AG08396 (cell line): Measurements from ENCODE around the gene IL32.

Experiments
- DNase-seq: peaks from one replicate; pipeline ENCODE4 v3.0.0; 2012; ENCODE audit warnings: low spot score, mixed read lengths

The IL32 gene

GRCh38 chr16:3027983-3028715, 37.3 kb upstream of the IL32 start:
- DNase-seq = peak; percentile 78

DNA sequence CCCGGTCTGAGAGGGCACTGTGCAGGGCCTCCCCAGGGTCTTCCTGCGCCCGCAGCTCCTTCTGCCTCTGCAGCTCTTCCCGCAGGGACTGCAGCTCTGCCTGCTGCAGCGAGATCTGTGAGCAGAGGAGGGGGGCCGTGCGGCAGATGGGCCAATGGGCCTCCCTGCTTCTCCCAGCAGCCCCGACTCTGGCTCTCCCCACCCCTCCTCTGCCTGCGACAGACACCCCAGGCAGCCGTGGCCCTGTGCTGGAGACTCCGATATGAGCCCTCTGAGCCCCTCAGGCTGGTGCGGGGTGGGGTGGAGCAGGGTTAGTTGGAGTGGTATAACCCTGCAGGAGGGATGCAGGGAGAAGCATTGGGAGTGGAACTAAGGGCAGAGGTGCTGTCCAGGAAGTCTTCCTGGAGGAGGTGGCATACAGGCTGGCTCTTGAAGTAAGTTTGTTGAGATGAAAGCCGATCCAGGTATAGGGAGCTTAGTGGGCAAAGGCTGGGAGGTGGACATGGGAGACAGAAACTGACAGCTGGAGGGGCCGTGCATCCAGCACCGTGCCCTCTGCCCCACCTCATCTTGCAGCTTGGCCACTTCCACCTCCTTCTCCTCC, 36.6 kb upstream of the IL32 start:
- no peak for DNase-seq

DNA sequence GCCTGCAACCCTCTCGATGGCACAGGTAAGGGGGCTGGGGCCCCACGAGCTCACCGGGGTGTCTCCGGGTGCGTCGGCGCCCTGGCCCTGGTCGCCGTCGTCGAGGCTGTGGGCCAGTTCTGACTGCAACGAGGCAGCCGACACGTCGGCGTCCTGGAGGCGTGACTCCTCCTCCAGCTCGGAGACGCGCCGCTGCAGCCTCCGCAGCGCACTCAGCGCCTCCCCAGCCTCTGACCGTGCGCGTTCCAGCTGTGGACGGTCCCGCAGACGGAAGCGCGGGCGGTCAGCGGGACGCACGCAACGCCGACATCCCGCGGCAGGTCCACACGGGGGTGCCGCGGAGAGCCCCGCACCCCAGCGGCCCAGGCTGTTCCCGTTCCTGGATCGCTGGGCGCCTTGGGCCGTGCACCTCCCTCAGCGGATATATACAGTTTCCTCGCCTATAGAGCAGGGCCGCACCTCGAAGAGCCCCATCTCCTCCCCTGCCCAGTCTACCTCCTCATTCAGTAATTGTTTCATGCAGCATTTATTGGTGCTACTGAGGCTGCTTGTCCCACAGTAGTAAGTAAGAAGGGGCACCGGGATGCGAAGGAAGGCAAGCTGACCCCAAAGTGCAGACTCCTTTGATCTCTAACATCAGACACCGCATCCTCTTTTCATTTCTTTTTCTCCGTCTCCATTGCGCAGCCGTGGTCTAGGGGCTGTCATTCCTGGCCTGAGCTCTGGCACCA, 35.8 kb upstream of the IL32 start:
- peak; percentile 73 for DNase-seq

DNA sequence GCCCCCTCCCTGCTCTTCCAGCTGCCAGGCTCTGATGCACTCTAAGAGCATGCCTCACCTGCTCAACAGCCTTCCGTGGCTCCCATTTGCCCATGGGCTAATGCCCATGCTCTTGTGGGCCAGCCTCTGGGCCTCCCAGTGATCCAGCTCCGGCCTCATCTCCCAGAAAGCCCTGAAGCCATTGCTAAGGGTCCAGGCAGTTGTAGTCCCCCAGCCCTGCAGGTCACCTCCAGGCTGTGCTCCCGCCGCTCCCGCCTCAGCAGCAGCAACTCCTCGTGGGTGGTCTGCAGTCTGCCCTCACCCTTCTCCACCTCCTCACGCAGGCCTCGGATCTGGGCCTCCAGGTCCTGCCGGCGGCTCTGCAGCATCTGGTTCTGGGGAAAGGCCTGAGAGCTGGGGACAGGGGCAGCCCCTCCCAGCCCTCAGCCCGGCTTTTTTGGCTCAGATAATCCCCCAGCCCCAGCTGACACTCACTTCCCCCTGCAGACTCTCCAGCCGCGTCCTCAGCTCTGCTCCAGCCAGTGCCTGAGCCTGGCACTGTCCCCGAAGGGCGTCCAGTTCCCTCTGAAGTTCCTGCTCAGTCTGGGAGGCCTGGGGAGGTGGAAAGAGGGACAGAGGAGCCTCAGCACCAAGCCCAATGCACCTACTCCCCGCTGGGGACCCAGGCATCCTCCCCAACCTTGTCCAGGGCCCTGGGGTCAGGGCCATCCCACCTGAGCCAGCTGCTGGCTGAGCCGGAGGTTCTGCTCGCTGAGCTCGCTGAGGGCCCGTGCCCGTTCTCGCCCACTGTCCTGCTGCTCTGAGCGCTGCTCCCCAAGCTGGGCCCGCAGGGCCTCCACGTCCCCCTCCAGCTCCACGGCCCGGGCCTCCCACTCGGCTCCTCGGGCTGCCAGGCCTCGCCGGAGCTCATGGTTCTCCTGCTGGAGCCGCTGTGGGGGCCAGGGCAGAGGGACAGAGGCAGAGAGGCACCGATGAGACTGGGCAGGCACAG, 34.9 kb upstream of the IL32 start:
- DNase-seq = no peak

DNA sequence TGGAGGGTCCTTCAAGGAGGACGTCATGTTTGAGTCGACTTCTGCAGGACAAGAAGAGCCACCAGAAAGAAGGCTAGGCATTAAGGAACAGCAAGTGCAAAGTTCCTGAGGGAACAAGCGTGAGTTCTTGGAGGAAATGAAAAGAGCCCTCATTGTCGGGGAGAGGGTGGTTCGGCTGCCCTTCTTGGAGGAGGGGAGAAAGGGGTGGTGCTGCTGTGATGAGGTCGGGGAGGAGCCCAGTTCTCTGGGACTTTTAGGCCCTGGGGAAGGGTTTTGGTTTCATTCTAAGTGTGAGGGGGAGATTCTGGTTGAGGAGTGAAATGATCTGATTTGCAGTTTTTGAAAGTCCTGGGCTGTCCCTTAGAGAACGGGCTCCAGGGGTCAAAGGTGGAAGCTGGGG, 32.8 kb upstream of the IL32 start:
- DNase-seq = no peak

DNA sequence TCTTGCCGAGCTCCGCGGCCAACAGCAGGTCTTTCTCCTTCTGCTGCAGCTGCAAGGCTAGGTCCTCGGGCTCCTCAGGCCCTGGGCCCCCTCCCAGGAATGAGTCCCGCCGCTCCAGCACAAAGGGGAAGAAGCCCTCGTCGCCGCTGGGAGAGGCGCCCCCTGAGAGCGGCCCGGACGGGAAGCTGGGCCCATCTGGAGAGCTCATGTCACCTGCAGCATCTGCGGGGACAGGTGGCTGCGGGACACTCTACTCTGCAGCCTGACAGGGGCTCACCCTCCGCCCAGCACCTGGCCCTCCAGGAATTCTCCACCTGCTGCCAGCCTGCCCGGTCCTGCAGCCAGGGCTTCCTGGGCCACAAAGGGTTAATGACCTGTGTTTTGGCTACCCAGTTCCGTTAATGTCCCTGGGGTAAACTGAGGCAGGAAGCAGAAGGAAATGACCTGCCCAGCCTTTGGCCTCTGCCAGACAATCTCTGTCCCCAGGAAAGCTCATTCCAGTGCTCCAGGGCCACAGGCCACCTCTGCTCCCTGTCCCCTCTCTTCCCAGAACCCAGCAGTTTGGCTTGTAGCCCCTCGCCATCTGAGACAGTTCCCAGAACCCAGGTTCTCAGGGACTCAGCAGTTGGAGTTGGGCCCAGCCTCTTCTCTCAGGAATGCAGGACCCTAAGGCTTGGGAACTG, 30.0 kb upstream of the IL32 start:
- DNase-seq = no peak

DNA sequence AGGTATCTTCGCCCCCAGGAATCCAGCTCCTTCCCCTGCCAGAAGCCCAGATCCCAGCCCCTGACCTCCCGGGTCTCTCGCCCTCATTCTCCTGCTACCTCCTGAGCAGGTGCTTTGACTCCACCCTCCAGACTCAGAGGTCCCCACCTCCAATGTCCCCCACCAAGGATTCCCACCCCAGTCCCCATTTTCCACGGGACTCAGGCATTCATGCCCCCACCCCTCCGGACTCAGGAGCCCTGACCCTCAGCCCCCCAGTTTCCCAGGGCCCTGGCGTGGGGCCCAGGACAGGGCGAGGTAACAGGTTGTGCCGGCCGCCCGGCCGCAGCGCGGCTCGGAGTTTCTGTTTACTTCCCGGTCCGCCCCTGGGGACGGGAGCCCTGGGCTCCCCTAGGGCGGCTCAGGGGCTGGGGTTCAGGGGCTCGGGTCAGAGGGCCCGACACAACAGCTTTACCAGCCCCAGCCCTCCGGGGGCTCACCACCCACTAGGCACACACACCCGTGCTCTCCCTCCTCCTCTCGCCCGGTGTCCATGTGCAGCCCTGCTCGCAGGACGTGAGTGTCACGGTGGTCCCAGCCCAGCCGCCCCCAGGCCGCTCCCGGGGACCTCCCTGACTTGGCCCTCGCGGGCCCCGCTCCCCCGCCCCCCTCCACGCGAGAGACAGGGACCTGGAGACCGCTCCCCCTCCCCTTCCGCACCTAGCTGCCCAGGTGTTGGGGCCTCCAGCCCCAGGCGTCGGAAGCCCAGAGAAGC, 29.3 kb upstream of the IL32 start:
- DNase-seq = no peak

DNA sequence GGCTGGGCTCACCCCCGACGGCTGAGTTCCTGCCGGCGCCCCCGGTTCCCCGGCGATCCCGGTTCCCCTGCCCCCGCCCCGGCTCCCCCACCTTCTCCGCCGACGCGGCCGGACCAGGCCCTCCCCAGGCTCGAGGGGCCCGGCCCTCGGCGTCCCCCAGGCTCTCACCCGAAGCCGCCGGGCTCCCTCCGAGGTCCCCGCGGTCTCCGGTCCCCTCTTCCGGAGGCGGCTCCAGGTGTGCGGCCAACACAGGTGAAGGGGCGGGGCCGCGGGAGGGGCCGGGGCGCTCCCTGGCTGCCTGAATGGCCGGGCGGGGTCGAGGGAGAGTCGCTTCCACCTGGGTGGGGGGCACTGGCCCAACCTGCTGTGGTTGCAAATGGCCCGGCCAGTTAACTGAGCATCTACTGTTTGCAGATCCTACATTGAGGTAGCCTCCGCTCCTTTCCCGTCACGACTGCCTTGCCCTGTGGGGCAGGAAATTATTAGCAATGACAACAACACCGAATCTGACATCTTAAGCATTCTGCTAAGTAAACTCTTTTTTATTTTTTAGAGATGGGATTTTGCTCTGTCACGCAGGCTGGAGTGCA, 28.6 kb upstream of the IL32 start, which contains the start of gene BICDL2:
BICDL2 (minus strand) TSS at position 219 of the 590 bp plus-strand sequence. CDS start 1,448 bp downstream, outside the sequence.
- DNase-seq = no peak

GRCh38 chr16:3038256-3038655, 27.2 kb upstream of the IL32 start:
- DNase-seq = no peak

- DNase-seq = no peak
These were observed 26.5 kb upstream of the IL32 start for GRCh38 chr16:3038896-3039295.

DNA sequence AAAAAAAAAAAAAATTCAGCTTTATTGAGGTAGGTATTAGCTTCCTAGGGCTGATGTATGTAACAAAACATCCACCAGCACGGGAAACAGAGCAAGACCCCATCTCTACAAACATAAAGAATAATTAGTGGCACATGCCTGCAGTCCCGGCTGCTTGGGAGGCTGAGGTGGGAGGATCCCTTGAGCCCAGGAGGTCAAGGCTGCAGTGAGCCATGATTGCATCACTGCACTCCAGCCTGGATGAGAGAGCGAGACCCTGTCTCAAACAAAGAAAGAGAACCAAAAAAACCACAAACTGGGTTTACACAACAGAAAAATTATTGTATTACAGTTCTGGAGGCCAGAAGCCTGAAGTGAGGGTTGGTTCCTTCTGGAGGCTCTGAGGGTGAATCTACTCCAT, 23.1 kb upstream of the IL32 start:
- DNase-seq = no peak

- DNase-seq = no peak
These were observed 20.7 kb upstream of the IL32 start for GRCh38 chr16:3044708-3045107.

GRCh38 chr16:3045758-3046640, 19.4 kb upstream of the IL32 start, which contains the start of gene MMP25:
Gene MMP25, plus strand, starts transcription at chr16:3046561. Its CDS starts 357 bp downstream, at chr16:3046918.
- DNase-seq = no peak

DNA sequence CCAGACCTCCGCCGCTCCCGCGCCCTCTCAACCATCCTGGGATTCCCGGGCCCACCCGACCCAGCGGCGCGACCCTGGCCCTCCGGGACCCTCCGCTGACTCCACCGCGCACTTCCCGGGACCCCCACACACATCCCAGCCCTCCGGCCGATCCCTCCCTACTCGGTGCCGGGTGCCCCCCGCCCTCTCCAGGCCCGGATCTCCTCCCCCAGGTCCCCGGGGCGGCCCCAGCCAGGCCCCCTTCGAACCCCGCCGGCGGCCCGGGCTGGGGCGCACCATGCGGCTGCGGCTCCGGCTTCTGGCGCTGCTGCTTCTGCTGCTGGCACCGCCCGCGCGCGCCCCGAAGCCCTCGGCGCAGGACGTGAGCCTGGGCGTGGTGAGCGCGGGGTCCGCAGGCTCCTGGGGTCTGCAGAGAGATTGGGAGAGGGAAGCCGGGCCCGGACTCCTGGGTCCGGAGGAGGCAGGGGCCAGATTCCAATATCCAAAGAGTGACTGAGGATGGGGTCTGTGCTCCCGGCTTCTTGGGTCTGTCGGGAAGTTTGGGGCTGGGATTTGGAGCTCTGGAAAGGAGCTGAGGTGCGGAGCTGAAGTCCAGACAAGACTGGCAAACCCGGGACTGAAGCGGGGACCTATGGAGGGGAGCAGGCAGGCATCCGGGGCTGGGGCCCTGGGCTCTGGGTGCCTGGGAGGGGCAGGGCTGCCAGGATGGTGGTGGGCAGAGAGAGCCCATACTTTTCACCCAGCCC, 18.6 kb upstream of the IL32 start:
- DNase-seq = no peak

- no peak for DNase-seq
These were observed 18.1 kb upstream of the IL32 start for GRCh38 chr16:3047387-3047720.

DNA sequence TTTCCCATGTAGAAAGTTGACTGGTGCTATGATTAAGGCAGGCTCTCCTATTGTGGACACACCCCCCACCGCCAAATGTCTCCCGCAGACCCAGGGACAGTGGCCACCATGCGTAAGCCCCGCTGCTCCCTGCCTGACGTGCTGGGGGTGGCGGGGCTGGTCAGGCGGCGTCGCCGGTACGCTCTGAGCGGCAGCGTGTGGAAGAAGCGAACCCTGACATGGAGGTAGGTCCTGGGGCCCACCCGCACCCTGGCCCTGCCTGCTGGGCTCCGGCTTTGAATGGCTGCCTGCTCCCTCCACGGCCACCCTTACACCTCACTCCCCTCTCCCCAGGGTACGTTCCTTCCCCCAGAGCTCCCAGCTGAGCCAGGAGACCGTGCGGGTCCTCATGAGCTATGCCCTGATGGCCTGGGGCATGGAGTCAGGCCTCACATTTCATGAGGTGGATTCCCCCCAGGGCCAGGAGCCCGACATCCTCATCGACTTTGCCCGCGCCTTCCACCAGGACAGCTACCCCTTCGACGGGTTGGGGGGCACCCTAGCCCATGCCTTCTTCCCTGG, 15.4 kb upstream of the IL32 start:
- no peak for DNase-seq

DNA sequence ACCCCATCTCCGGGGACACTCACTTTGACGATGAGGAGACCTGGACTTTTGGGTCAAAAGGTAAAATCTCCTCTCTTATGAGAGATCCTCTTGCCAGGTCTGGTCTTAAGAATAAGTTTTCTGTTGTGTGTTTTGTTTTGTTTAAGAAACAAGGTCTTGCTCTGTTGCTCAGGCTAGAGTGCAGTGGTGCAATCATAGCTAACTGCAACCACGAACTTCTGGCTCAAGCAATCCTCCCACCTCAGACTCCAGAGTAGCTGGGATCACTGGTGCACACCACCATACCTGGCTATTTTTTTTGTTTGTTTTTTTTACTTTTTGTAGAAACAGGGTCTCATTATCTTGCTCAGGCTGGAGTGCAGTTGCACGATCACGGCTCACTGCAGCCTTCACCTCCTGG, 15.0 kb upstream of the IL32 start:
- no peak for DNase-seq

- DNase-seq = no peak
These were observed 14.4 kb upstream of the IL32 start for GRCh38 chr16:3051009-3051408.
